HepG2 (cell line): ENCODE data around the gene TNFAIP2. TPM values are rescaled to one million over a fixed set of nuclear protein-coding genes. Genes with fewer than 3 reads are reported as not detected.

Source experiments
- ADNP ChIP-seq: sonication (generic); formaldehyde crosslinking; IDR thresholded peaks from 2 replicates; pipeline ENCODE4 v1.4.0; 2020; ENCODE audit warnings: missing genetic modification reagents
- ATF5 ChIP-seq: sonication (generic); formaldehyde crosslinking; IDR thresholded peaks from 2 replicates; pipeline ENCODE4 v1.4.0; 2020; ENCODE audit warnings: mild to moderate bottlenecking, low read depth, missing genetic modification reagents
- CENPT ChIP-seq: sonication (generic); formaldehyde crosslinking; IDR thresholded peaks from 2 replicates; pipeline ENCODE4 v1.8.0; 2022; ENCODE audit warnings: low read depth, mild to moderate bottlenecking, moderate library complexity, missing genetic modification reagents
- ETV6 ChIP-seq: sonication (generic); formaldehyde crosslinking; conservative IDR thresholded peaks from 2 replicates; pipeline ENCODE4 v1.4.0; 2020; ENCODE audit warnings: missing genetic modification reagents
- KDM1A ChIP-seq: IDR thresholded peaks from 2 replicates; pipeline ENCODE4 v1.6.1; 2016; ENCODE audit warnings: missing compliant biosample characterization
- STAT6 ChIP-seq: sonication (generic); formaldehyde crosslinking; IDR thresholded peaks from 2 replicates; pipeline ENCODE4 v1.4.0; 2020; ENCODE audit warnings: missing genetic modification reagents, mild to moderate bottlenecking, borderline replicate concordance
- ZBTB1 ChIP-seq: sonication (generic); formaldehyde crosslinking; IDR thresholded peaks from 2 replicates; pipeline ENCODE4 v1.4.0; 2020; ENCODE audit warnings: missing genetic modification reagents, borderline replicate concordance
- ZBTB10 ChIP-seq: sonication (generic); formaldehyde crosslinking; IDR thresholded peaks from 2 replicates; pipeline ENCODE4 v1.4.0; 2020; ENCODE audit warnings: missing genetic modification reagents, borderline replicate concordance
- ZFY ChIP-seq: sonication (generic); formaldehyde crosslinking; IDR thresholded peaks from 2 replicates; pipeline ENCODE4 v1.4.0; 2020; ENCODE audit warnings: missing genetic modification reagents
- ZMYM3 ChIP-seq: sonication (generic); formaldehyde crosslinking; IDR thresholded peaks from 2 replicates; pipeline ENCODE4 v1.5.1; 2020; ENCODE audit warnings: mild to moderate bottlenecking, missing genetic modification reagents
- ZNF574 ChIP-seq: sonication (generic); formaldehyde crosslinking; IDR thresholded peaks from 2 replicates; pipeline ENCODE4 v1.4.0; 2020; ENCODE audit warnings: missing genetic modification reagents
- ZNF598 ChIP-seq: sonication (generic); formaldehyde crosslinking; IDR thresholded peaks from 2 replicates; pipeline ENCODE4 v1.5.1; 2020; ENCODE audit warnings: mild to moderate bottlenecking, missing genetic modification reagents, borderline replicate concordance
- ZNF687 ChIP-seq: sonication (generic); formaldehyde crosslinking; IDR thresholded peaks from 2 replicates; pipeline ENCODE4 v1.5.1; 2020; ENCODE audit warnings: mild to moderate bottlenecking, missing genetic modification reagents, moderate library complexity
- polyA plus RNA-seq, 8 experiments: library from polyadenylated mRNA; depleted of rRNA in 3 of 8; stranded (reverse) in 7 of 8; unstranded in 1 of 8; fragments of >200 nt; fragmentation: Illumina TruSeq in 4 of 8; extraction: Trizol in 4 of 8; gene quantifications; 2 replicates each; pipeline versions ENCODE4 v1.2.1 to v1.2.3, GENCODE V29; 2011 to 2016; ENCODE audit warnings: low read depth in 4 of 8, missing spikeins in 1 of 8, mixed read lengths in 1 of 8; ENCODE audit not compliant: insufficient read depth in 1 of 8
- total RNA-seq, 5 experiments: library from RNA; depleted of rRNA; stranded (reverse); fragments of >200 nt; fragmentation: Illumina TruSeq; extraction: Trizol; gene quantifications; 2 replicates each; pipeline ENCODE4 v1.2.3, GENCODE V29; 2016; ENCODE audit warnings: low read depth in 1 of 5

TNFAIP2 gene
- total and polyA plus RNA-seq, 2 of the 13 experiments (the other 11 are each of a cell fraction or from before 2014, with no cell fraction given) = 0.46 to 1.5 TPM

- TF ChIP-seq ZNF574 (CRISPR knock-in tag) (peak; percentile 1; the same call in 1 of the 2 replicates), ZBTB10 (CRISPR knock-in tag) (0 out of 2 replicates have a peak, but pooled peaks have one; percentile 7), ZNF687 (CRISPR knock-in tag) (0 out of 2 replicates have a peak, but pooled peaks have one; percentile 2), ZBTB1 (CRISPR knock-in tag) (no peak), ETV6 (CRISPR knock-in tag) (no peak), ATF5 (CRISPR knock-in tag) (no peak), ZFY (CRISPR knock-in tag) (no peak), ZNF598 (CRISPR knock-in tag) (no peak), ZMYM3 (peak; percentile 89), ADNP (CRISPR knock-in tag) (peak; percentile 48; the same call in 1 of the 2 replicates), CENPT (CRISPR knock-in tag) (no peak), STAT6 (CRISPR knock-in tag) (no peak), KDM1A (CRISPR knock-in tag) (0 out of 2 replicates have a peak, but pooled peaks have one; percentile 12)
Observed at GRCh38 chr14:103091883-103092222, 31.4 kb upstream of the TNFAIP2 start (continued).
